Smooth muscle cell (in vitro differentiated cells): Measurements from ENCODE around the gene TPM1. TPM values are rescaled to one million over a fixed set of nuclear protein-coding genes. Genes with fewer than 3 reads are reported as not detected.

Experiments
- DNase-seq: peaks from one replicate; lab custom pipeline; 2025; ENCODE audit not compliant: unreplicated experiment; lab: John Stamatoyannopoulos, UW
- H2AFZ ChIP-seq: fragments of 200-600 bp; sonication (generic); 2 replicates; pipeline ENCODE4 v1.6.0; 2016; ENCODE audit warnings: antibody characterized with exemption, low read depth, mild to moderate bottlenecking
- H3F3A ChIP-seq: fragments of 200-600 bp; sonication (generic); 2 replicates; pipeline ENCODE4 v1.6.0; 2017; ENCODE audit warnings: antibody characterized with exemption, low read depth
- H3K27ac ChIP-seq: fragments of 200-600 bp; sonication (generic); 2 replicates; pipeline ENCODE4 v1.5.1; 2016; ENCODE audit warnings: low read depth, mild to moderate bottlenecking
- H3K27me3 ChIP-seq: fragments of 200-600 bp; sonication (generic); 2 replicates; pipeline ENCODE4 v1.6.1; 2016; ENCODE audit warnings: low read depth, mild to moderate bottlenecking
- H3K36me3 ChIP-seq: fragments of 200-600 bp; sonication (generic); 2 replicates; pipeline ENCODE4 v1.5.1; 2016; ENCODE audit warnings: low read depth
- H3K4me1 ChIP-seq: fragments of 200-600 bp; sonication (generic); 2 replicates; pipeline ENCODE4 v1.5.1; 2016; ENCODE audit warnings: low read depth
- H3K4me2 ChIP-seq: fragments of 200-600 bp; sonication (generic); 2 replicates; pipeline ENCODE4 v1.6.0; 2016; ENCODE audit warnings: mild to moderate bottlenecking
- H3K4me3 ChIP-seq: fragments of 200-600 bp; sonication (generic); 2 replicates; pipeline ENCODE4 v1.5.1; 2016; ENCODE audit warnings: mild to moderate bottlenecking
- H3K79me2 ChIP-seq: fragments of 200-600 bp; sonication (generic); 2 replicates; pipeline ENCODE4 v1.6.0; 2016; ENCODE audit warnings: low read depth, mild to moderate bottlenecking
- H3K9ac ChIP-seq: fragments of 200-600 bp; sonication (generic); 2 replicates; pipeline ENCODE4 v1.6.0; 2016; ENCODE audit warnings: low read depth
- H3K9me3 ChIP-seq: fragments of 200-600 bp; sonication (generic); replicated peaks from 2 replicates; pipeline ENCODE4 v1.5.1; 2016; ENCODE audit warnings: low read depth
- H4K20me1 ChIP-seq: fragments of 200-600 bp; sonication (generic); 2 replicates; pipeline ENCODE4 v1.6.0; 2016; ENCODE audit warnings: low read depth
- WGBS: methylation state at CpG from one replicate; pipeline ENCODE4 v1.1.7; 2016; ENCODE audit warnings: low lambda C conversion rate; 5-methylcytosine and 5-hydroxymethylcytosine counted together
- polyA plus RNA-seq: library from polyadenylated mRNA; unstranded; fragments of >200 nt; fragmentation: Nextera tagmentation; extraction: Ambion mirVana; gene quantifications from 2 replicates; pipeline ENCODE4 v1.2.1, GENCODE V29; 2016
- total RNA-seq: library from RNA; depleted of rRNA; stranded (reverse); fragments of >200 nt; gene quantifications from 2 replicates; pipeline ENCODE4 v1.2.3, GENCODE V29; 2014
- TF ChIP-seq, protein P1 (sequence below): fragments of 200-600 bp; sonication (generic); IDR thresholded peaks from 2 replicates; pipeline ENCODE4 v1.5.1; 2017; ENCODE audit warnings: borderline replicate concordance, mild to moderate bottlenecking, antibody characterized with exemption; ENCODE audit not compliant: insufficient read depth, poor library complexity, severe bottlenecking

TPM1 gene
- total and polyA plus RNA-seq, 2 experiments from 2014 or later: 1,694 to 1,915 TPM

DNA sequence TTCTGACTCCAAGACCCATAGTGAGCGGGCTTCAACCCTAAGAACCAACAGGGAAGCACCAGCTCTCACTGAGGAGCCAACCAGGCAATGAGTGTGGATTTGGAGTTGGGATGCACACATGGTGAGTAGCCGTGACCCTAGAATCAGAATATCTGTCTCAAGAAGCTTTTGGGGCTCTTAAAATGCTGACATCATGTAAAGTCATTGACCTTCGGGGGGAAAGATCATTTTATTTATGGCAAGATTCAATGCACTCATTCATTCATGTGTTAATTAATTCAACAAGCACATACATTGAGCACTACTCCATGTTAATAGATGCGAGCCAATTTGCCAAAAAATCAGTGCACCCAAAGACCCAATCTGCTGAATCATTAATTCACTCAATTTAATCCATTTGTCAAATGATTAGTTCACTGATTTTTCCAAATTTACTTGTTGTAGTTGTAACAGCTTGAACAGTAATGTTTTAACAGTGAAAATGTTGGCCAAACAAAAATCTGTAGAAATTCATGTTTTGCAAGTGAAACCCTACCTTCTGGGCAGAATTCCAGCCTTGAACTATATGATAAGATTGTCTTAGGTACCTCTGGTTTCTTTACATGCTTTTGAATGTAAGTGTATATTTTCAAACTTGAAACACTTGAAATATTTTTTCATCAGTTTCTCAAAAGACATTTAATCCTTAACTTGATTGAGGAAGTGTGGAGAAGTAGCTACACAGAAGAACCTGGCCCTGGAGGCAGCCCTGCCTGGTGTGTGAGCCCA, 49.3 kb downstream of the TPM1 start:
- Histone ChIP-seq H3K27me3 (no peaks in the 10 kb centered on the region), H4K20me1 (no peaks in the 10 kb centered on the region), H3K4me2 (no peak overlapping the region), H3F3A (peaks cover 14% of the 10 kb centered on the region), H3K9ac (no peak overlapping the region), H3K27ac (no peak overlapping the region), H3K9me3 (no peaks in the 10 kb centered on the region), H3K79me2 (no peaks in the 10 kb centered on the region), H3K4me1 (peaks cover 27% of the 10 kb centered on the region), H2AFZ (no peak overlapping the region), H3K4me3 (no peak overlapping the region), H3K36me3 (no peaks in the 10 kb centered on the region)
- DNase-seq: no peak
- TF ChIP-seq, protein P1, sequence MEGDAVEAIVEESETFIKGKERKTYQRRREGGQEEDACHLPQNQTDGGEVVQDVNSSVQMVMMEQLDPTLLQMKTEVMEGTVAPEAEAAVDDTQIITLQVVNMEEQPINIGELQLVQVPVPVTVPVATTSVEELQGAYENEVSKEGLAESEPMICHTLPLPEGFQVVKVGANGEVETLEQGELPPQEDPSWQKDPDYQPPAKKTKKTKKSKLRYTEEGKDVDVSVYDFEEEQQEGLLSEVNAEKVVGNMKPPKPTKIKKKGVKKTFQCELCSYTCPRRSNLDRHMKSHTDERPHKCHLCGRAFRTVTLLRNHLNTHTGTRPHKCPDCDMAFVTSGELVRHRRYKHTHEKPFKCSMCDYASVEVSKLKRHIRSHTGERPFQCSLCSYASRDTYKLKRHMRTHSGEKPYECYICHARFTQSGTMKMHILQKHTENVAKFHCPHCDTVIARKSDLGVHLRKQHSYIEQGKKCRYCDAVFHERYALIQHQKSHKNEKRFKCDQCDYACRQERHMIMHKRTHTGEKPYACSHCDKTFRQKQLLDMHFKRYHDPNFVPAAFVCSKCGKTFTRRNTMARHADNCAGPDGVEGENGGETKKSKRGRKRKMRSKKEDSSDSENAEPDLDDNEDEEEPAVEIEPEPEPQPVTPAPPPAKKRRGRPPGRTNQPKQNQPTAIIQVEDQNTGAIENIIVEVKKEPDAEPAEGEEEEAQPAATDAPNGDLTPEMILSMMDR: no peak
- WGBS: 75% methylated on average over 4 of the region's 4 CpGs

DNA sequence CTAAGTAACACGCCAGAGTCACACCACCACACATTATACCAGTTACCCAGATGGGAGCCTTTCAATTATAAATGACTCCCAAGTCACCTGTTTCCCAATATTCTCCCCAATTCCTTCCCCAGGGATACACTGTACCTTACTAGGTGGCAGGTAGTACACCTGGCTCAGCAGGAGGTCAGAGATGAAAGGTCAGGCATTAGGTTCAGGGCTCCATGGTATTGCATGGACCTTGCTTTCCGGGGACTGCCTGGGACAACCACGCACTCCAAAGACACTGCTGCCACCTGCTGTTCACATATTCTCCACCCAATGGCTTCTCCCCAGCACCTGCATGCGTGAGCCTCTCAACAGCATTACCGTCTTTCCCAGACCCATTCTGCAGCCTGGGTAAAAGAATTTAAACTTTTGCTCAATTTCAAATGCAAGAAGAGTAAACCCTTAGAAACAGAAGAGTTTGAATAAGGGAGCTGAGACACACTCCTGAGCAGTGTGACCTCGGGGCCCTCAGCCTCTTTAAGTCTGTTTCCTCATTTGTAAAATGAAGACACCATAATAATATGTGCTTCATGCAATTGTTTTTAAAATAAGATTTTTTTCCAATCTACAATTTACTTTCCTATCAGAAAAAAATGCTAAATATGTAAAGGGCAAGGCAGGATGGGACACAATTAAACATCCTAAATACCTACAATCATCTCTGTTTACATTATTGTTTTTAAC, 51.1 kb downstream of the TPM1 start:
- WGBS: 30% methylated on average over 6 of the region's 6 CpGs
- Histone ChIP-seq H2AFZ (no peak overlapping the region), H3K27ac (no peak overlapping the region), H3K4me2 (peak overlapping the region; percentile 72), H3K36me3 (no peaks in the 10 kb centered on the region), H3K9me3 (no peaks in the 10 kb centered on the region), H3K4me3 (no peak overlapping the region), H3F3A (peaks cover 10% of the 10 kb centered on the region), H3K4me1 (peaks cover 21% of the 10 kb centered on the region), H3K9ac (no peak overlapping the region), H4K20me1 (no peaks in the 10 kb centered on the region), H3K79me2 (no peaks in the 10 kb centered on the region), H3K27me3 (no peaks in the 10 kb centered on the region)
- no peak for DNase-seq
- TF ChIP-seq, protein P1: peak; percentile 79

DNA sequence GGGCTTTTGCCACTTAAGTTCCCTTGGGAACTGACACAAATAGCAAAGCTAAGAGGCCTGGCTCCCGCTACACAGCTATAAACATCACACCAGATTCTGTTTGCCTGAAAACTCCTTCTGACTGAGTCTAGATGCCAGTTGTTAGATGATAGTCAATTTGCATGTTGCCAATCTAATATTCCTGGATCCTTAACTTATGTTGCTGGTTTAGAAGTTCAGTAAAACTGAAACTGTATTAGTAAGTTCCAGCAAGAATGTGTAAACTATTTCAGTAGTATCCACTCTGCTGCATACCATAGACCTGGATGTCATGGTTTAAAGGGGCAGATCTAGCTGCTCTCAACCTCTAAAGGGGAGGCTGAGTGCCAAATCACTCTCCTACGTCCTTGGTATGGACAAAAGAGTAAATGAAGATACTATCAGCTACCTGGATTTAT, 52.0 kb downstream of the TPM1 start:
- Histone ChIP-seq H3K4me1 (peaks cover 14% of the 10 kb centered on the region), H3K9me3 (no peaks in the 10 kb centered on the region), H3K27ac (peak overlapping the region; percentile 41), H3K27me3 (no peaks in the 10 kb centered on the region), H3K4me2 (peak overlapping the region; percentile 72), H3K9ac (peak overlapping the region; percentile 7), H3K79me2 (no peaks in the 10 kb centered on the region), H4K20me1 (no peaks in the 10 kb centered on the region), H2AFZ (peak overlapping the region; percentile 23), H3K4me3 (no peak overlapping the region), H3K36me3 (no peaks in the 10 kb centered on the region), H3F3A (peaks cover 4% of the 10 kb centered on the region)
- TF ChIP-seq, protein P1: no peak
- no peak for DNase-seq
- WGBS: 24% methylated on average over 2 of the region's 2 CpGs
